ENCODE measurements around the gene SCGB2A2. TPM values are rescaled to one million over a fixed set of nuclear protein-coding genes. Genes with fewer than 3 reads are reported as not detected.

Gene SCGB2A2
- total and polyA plus RNA-seq, 10 of the 15 experiments (the other 5 are each of a cell fraction or from before 2014, with no cell fraction given) = not detected

DNA sequence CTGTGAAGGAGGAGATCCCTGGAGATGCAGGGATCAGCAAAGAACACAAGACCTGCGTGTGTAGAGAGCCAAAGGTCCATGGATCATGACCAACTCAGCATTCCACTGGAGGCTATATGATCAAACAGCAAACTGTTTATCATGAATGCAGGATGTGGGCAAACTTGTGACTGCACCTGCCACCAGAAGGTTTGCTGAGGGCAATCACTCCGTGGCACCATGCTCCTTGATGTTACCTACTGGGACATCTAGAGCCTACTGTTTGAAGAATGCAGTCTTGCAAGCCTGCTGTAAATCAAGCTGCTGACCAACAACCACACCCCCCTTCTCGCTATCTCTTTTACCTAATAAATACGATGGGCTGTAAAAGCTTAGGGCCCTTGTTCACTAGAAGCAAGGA, 18.3 kb upstream of the SCGB2A2 start (continued):
- no peak for TF ChIP-seq ZNF592 (IDR thresholded peaks at IDR 0.05)

GRCh38 chr11:62253999-62254542, 15.9 kb upstream of the SCGB2A2 start:
- no TSS peak for BruUV-seq (replicated peaks)
- DNase-seq (ENCODE audit: low read depth, low spot score) (no peak), ATAC-seq (no peak), FAIRE-seq (no peak)
- TF ChIP-seq MTA3 (IDR thresholded peaks at IDR 0.05; ENCODE audit: borderline replicate concordance, low read length) = no peak
- TF ChIP-seq NFXL1 (IDR thresholded peaks at IDR 0.05; ENCODE audit: borderline replicate concordance) = no peak
- TF ChIP-seq SIN3A (IDR thresholded peaks at IDR 0.05; ENCODE audit: low read depth, low read length) = no peak
- TF ChIP-seq MYB (IDR thresholded peaks at IDR 0.05; ENCODE audit: borderline replicate concordance, low read depth, low read length) = no peak
- TF ChIP-seq ETV6 (conservative IDR thresholded peaks at IDR 0.05 in 1 of 2, IDR thresholded peaks at IDR 0.05 in 1 of 2; ENCODE audit: borderline replicate concordance in 1 of 2, low read depth in 1 of 2) = no peak
- no peak for TF ChIP-seq SUPT20H (IDR thresholded peaks at IDR 0.05; ENCODE audit: borderline replicate concordance, control insufficient read depth, low read depth, low read length)
- no peak for TF ChIP-seq E2F4 (IDR thresholded peaks at IDR 0.05; ENCODE audit: low read depth, low read length)
- TF ChIP-seq SP1 (IDR thresholded peaks at IDR 0.05; ENCODE audit: low read depth, low read length) = no peak
- no peak for TF ChIP-seq ASH2L (IDR thresholded peaks at IDR 0.05; ENCODE audit: borderline replicate concordance, low read depth)
- no peak for TF ChIP-seq SMC3 (IDR thresholded peaks at IDR 0.05; ENCODE audit: borderline replicate concordance, low read length)
- TF ChIP-seq BCL11A (IDR thresholded peaks at IDR 0.05; ENCODE audit: low read depth, low read length) = no peak
- TF ChIP-seq CEBPB (IDR thresholded peaks at IDR 0.05; ENCODE audit: borderline replicate concordance in 1 of 2, low read depth in 2 of 2, low read length in 2 of 2) = no peak
- no peak for TF ChIP-seq YY1 (IDR thresholded peaks at IDR 0.05; ENCODE audit: low read depth, low read length)
- no peak for TF ChIP-seq ATF7 (IDR thresholded peaks at IDR 0.05; ENCODE audit: low read depth)
- no peak overlapping the region for H3K9ac ChIP-seq (ENCODE audit: control insufficient read depth, insufficient read depth, low read length)
- RAD21 ChIA-PET (ENCODE audit: unreplicated experiment) = interaction anchor here (0.6 kb wide), 1 partner anchor 107 kb away, joined by 3 read pairs; no protein-coding TSS in a partner anchor
- no peaks in the 10 kb centered on the region for H3K79me2 ChIP-seq (ENCODE audit: control insufficient read depth, insufficient read depth, low read length)
- CTCF ChIA-PET = no interaction called here
- POLR2A ChIA-PET = no interaction called here
- H3K36me3 ChIP-seq (ENCODE audit: control insufficient read depth in 2 of 2, insufficient read depth in 2 of 2, low read length in 1 of 2) = no peaks in the 10 kb centered on the region
- H3K4me1 ChIP-seq (ENCODE audit: control insufficient read depth, insufficient read depth, low read length) = no peaks in the 10 kb centered on the region
- H3K4me3 ChIP-seq = no peak overlapping the region
- no peak overlapping the region for H3K27ac ChIP-seq (ENCODE audit: control insufficient read depth, insufficient read depth)
- no peak overlapping the region for H3K4me2 ChIP-seq (ENCODE audit: control insufficient read depth, insufficient read depth)
- H2AFZ ChIP-seq (ENCODE audit: control insufficient read depth, low read depth, low read length) = no peak overlapping the region
- intact Hi-C loops (cut with micrococcal nuclease; ENCODE audit: unreplicated experiment) = no loop called here
- in situ Hi-C loops (cut with MboI) = no loop called here
- H3K9me3 ChIP-seq (replicated peaks; ENCODE audit: control insufficient read depth, insufficient read depth, low read length) = peaks cover 9% of the 10 kb centered on the region; the same call in 2 of the 3 replicates
- whole genome bisulfite sequencing (ENCODE audit: insufficient coverage, insufficient replicate concordance, low lambda C conversion rate, missing lambda C conversion rate) = 8% methylated on average over 3 of the region's 3 CpGs
- SMC1A ChIA-PET (ENCODE audit: uncharacterized antibody, unreplicated experiment) = no interaction called here
- no peaks in the 10 kb centered on the region for H3K27me3 ChIP-seq (replicated peaks in 1 of 2; ENCODE audit: control insufficient read depth in 2 of 2, insufficient read depth in 2 of 2, low read length in 1 of 2)
- H4K20me1 ChIP-seq (ENCODE audit: control insufficient read depth, insufficient read depth) = no peaks in the 10 kb centered on the region
